GM12878 (cell line): Measurements from ENCODE around the gene ZSWIM6. TPM values are rescaled to one million over a fixed set of nuclear protein-coding genes. Genes with fewer than 3 reads are reported as not detected.

ENCODE experiments used
- ATAC-seq: fragments of 200-7000 bp; cut with Tn5 transposase; 3 replicates; pipeline ENCODE4 v1.9.1; 2020; ENCODE audit warnings: mild to moderate bottlenecking, moderate library complexity
- BruUV-seq: library from RNA; stranded (reverse); fragments of 400-500 nt; replicated peaks from 2 replicates; lab custom pipeline; 2021; lab: Mats Ljungman, UMichigan
- CTCF ChIA-PET: fragments of 300-600 bp; sonication (Branson Sonifier 250); formaldehyde crosslinking; extraction: SDS; loops from one replicate; lab custom pipeline; 2021; ENCODE audit warnings: inconsistent platforms; lab: Yijun Ruan, JAX
- POLR2A ChIA-PET: fragments of 350-600 bp; formaldehyde crosslinking; extraction: SDS; loops from one replicate; lab custom pipeline; 2021; ENCODE audit warnings: inconsistent platforms; lab: Charles Lee
- RAD21 ChIA-PET: fragments of 300-600 bp; sonication (Branson Sonifier 250); formaldehyde crosslinking; loops from one replicate; lab custom pipeline; 2023; ENCODE audit warnings: antibody characterized with exemption; ENCODE audit not compliant: unreplicated experiment; lab: Charles Lee
- SMC1A ChIA-PET: fragments of 300-600 bp; sonication (Branson Sonifier 250); formaldehyde crosslinking; loops from one replicate; lab custom pipeline; 2023; ENCODE audit not compliant: unreplicated experiment, uncharacterized antibody; lab: Charles Lee
- DNase-seq: peaks from one replicate; pipeline ENCODE4 v3.0.0-alpha.2; 2011; ENCODE audit warnings: low read depth, low spot score
- FAIRE-seq: peaks from 3 replicates; lab custom pipeline; 2011; peaks lifted over from hg19 to GRCh38; lab: Jason Lieb, UNC
- H2AFZ ChIP-seq: 2 replicates; pipeline ENCODE4 v1.6.0; 2011; ENCODE audit warnings: low read depth, low read length, control low read depth; ENCODE audit not compliant: control insufficient read depth
- H3K27ac ChIP-seq: 2 replicates; pipeline ENCODE4 v1.5.1; 2011; ENCODE audit warnings: control low read depth; ENCODE audit not compliant: control insufficient read depth, insufficient read depth
- H3K27me3 ChIP-seq, 2 experiments: replicated peaks in 1 of 2; 2 replicates each; pipeline versions ENCODE4 v1.6.0 to v1.6.1; 2011; ENCODE audit warnings: low read length in 1 of 2; ENCODE audit not compliant: control insufficient read depth in 2 of 2, insufficient read depth in 2 of 2
- H3K36me3 ChIP-seq, 2 experiments: 2 replicates each; pipeline ENCODE4 v1.5.1; 2011; ENCODE audit warnings: low read length in 1 of 2; ENCODE audit not compliant: control insufficient read depth in 2 of 2, insufficient read depth in 2 of 2
- H3K4me1 ChIP-seq: 2 replicates; pipeline ENCODE4 v1.6.1; 2011; ENCODE audit warnings: mild to moderate bottlenecking, low read length, moderate library complexity, mixed read lengths; ENCODE audit not compliant: control insufficient read depth, insufficient read depth
- H3K4me2 ChIP-seq: 2 replicates; pipeline ENCODE4 v1.6.0; 2011; ENCODE audit warnings: control low read depth; ENCODE audit not compliant: control insufficient read depth, insufficient read depth
- H3K4me3 ChIP-seq: fragments of 200-600 bp; sonication (generic); 2 replicates; pipeline ENCODE4 v1.5.1; 2016
- H3K79me2 ChIP-seq: 2 replicates; pipeline ENCODE4 v1.6.0; 2011; ENCODE audit warnings: low read length; ENCODE audit not compliant: control insufficient read depth, insufficient read depth
- H3K9ac ChIP-seq: 2 replicates; pipeline ENCODE4 v1.8.0; 2011; ENCODE audit warnings: low read length, control low read depth, mixed read lengths; ENCODE audit not compliant: control insufficient read depth, insufficient read depth
- H3K9me3 ChIP-seq: replicated peaks from 3 replicates; pipeline ENCODE4 v1.5.1; 2011; ENCODE audit warnings: mild to moderate bottlenecking, low read length; ENCODE audit not compliant: control insufficient read depth, insufficient read depth
- H4K20me1 ChIP-seq: 2 replicates; pipeline ENCODE4 v1.6.0; 2011; ENCODE audit not compliant: control insufficient read depth, insufficient read depth
- CEBPB ChIP-seq, 2 experiments: fragments of 150-350 bp in 1 of 2; IDR thresholded peaks; 2 replicates each; pipeline ENCODE4 v1.6.1; 2012 to 2014; ENCODE audit warnings: low read depth in 2 of 2, low read length in 2 of 2, borderline replicate concordance in 1 of 2, inconsistent platforms in 1 of 2
- EGR1 ChIP-seq, 2 experiments: IDR thresholded peaks; 1 replicate in 1 of 2; 2 replicates in 1 of 2; pipeline ENCODE4 v1.6.1; 2011 to 2012; ENCODE audit warnings: low read depth in 2 of 2, low read length in 2 of 2, borderline replicate concordance in 1 of 2, mild to moderate bottlenecking in 1 of 2, moderate library complexity in 1 of 2
- EP300 ChIP-seq, 2 experiments: fragments of 150-350 bp in 1 of 2; IDR thresholded peaks; 2 replicates each; pipeline ENCODE4 v1.6.1; 2011 to 2012; ENCODE audit warnings: low read depth in 2 of 2, low read length in 2 of 2, borderline replicate concordance in 1 of 2, improper control_type of control experiment in 1 of 2, inconsistent platforms in 1 of 2; ENCODE audit not compliant: control insufficient read depth in 1 of 2
- FOXK2 ChIP-seq: fragments of 450-650 bp; IDR thresholded peaks from 2 replicates; pipeline ENCODE4 v1.6.1; 2017; ENCODE audit warnings: mild to moderate bottlenecking, moderate library complexity
- HDAC6 ChIP-seq: fragments of 200-600 bp; sonication (generic); IDR thresholded peaks from one replicate; pipeline ENCODE4 v1.8.0; 2017; ENCODE audit warnings: antibody characterized with exemption; ENCODE audit not compliant: unreplicated experiment
- MAX ChIP-seq: IDR thresholded peaks from 2 replicates; pipeline ENCODE4 v1.6.1; 2012; ENCODE audit warnings: low read depth, low read length, improper control_type of control experiment
- MTA3 ChIP-seq: IDR thresholded peaks from 2 replicates; pipeline ENCODE4 v1.6.1; 2012; ENCODE audit warnings: low read length, inconsistent platforms, borderline replicate concordance
- NFIC ChIP-seq: IDR thresholded peaks from 2 replicates; pipeline ENCODE4 v1.6.1; 2012; ENCODE audit warnings: low read depth, mild to moderate bottlenecking, inconsistent platforms, low read length, moderate library complexity
- NFYA ChIP-seq: IDR thresholded peaks from 2 replicates; pipeline ENCODE4 v1.6.1; 2011; ENCODE audit warnings: low read depth, mild to moderate bottlenecking, low read length, improper control_type of control experiment, borderline replicate concordance
- NFYB ChIP-seq: IDR thresholded peaks from 2 replicates; pipeline ENCODE4 v1.6.1; 2011; ENCODE audit warnings: low read depth, mild to moderate bottlenecking, low read length, improper control_type of control experiment, moderate library complexity; ENCODE audit not compliant: insufficient read depth
- SMAD1 ChIP-seq: fragments of 450-650 bp; IDR thresholded peaks from 2 replicates; pipeline ENCODE4 v1.6.1; 2018; ENCODE audit warnings: mild to moderate bottlenecking, low read depth; ENCODE audit not compliant: partially characterized antibody
- SPI1 ChIP-seq: IDR thresholded peaks from 2 replicates; pipeline ENCODE4 v1.6.1; 2011; ENCODE audit warnings: low read depth, mild to moderate bottlenecking, low read length, moderate library complexity, borderline replicate concordance; ENCODE audit not compliant: insufficient read depth
- TARDBP ChIP-seq: IDR thresholded peaks from 2 replicates; pipeline ENCODE4 v1.6.1; 2016; ENCODE audit warnings: borderline replicate concordance
- WGBS: methylation state at CpG from one replicate; pipeline ENCODE4 v1.1.6; 2016; ENCODE audit warnings: low lambda C conversion rate; ENCODE audit not compliant: insufficient replicate concordance, insufficient coverage; ENCODE audit errors: missing lambda C conversion rate; 5-methylcytosine and 5-hydroxymethylcytosine counted together
- in situ Hi-C: fragments of 300-500 bp; cut with MboI; formaldehyde crosslinking; loops from 9 replicates; pipeline ENCODE4 v1.14.3; 2018; ENCODE audit warnings: mixed read lengths
- intact Hi-C: fragments of 100-400 bp; cut with micrococcal nuclease; formaldehyde crosslinking; loops from one replicate; pipeline ENCODE4 v1.14.2; 2022; ENCODE audit not compliant: unreplicated experiment
- polyA plus RNA-seq, 11 experiments: library from polyadenylated mRNA; depleted of rRNA in 4 of 11; unstranded in 6 of 11; stranded (reverse) in 5 of 11; fragments of >200 nt; fragmentation: Nextera tagmentation in 4 of 11; fragmentation: Illumina TruSeq in 1 of 11; extraction: Ambion mirVana in 4 of 11; extraction: Trizol in 1 of 11; gene quantifications; 1 replicate in 1 of 11; 2 replicates in 10 of 11; pipeline versions ENCODE4 v1.2.1 to v1.2.3, GENCODE V29; 2011 to 2016; ENCODE audit warnings: inconsistent platforms in 2 of 11, missing spikeins in 2 of 11, low read depth in 1 of 11
- total RNA-seq, 4 experiments: library from RNA; depleted of rRNA in 3 of 4; stranded (reverse); fragments of >200 nt in 3 of 4; fragmentation: Illumina TruSeq in 1 of 4; extraction: Trizol in 1 of 4; gene quantifications; 2 replicates each; pipeline versions ENCODE4 v1.2.1 to v1.2.3, GENCODE V29; 2013 to 2021
- TF ChIP-seq, protein P1 (sequence below): IDR thresholded peaks from 2 replicates; pipeline ENCODE4 v1.6.1; 2012; ENCODE audit warnings: low read depth, low read length, improper control_type of control experiment
- TF ChIP-seq, protein P2 (sequence below): fragments of 450-650 bp; IDR thresholded peaks from 2 replicates; pipeline ENCODE4 v1.6.1; 2017; ENCODE audit warnings: antibody characterized with exemption, mild to moderate bottlenecking, moderate library complexity

ZSWIM6 gene
- total and polyA plus RNA-seq, 10 of the 15 experiments (the other 5 are each of a cell fraction or from before 2014, with no cell fraction given) = 0.53 to 6.2 (median 3.4) TPM

DNA sequence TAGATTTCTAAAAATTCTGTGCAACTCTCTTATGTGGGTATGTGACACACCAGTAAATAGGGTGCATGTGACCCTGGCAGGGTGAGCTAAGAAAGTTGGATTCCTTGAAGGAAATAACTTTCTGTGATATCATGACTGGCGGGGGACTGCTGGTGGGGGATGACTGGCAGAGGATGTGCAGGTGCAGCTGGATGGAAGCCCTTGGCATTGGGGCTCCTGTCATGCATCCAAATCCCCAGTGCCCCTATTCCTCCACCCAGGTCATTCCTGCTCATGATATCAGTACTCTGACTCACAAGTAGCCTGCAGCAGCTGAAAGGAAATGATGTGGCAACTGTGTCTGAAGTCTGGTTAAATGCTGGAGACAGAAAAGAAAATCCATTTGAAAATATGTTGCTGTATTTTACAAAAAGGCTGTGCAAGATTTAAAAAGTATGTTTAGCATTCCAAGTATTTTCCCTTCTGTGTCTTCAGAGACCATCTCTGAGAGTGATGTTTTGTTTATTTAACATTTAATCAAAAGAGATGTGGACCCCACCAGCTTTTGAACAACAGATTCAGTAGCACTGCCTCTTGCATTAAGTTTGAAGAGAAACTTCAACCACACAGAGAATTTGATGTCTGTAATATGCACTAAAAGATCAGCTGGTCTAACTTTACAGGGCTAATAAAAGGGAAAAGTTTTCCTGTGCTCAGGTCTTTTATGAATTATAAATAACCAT is 17.9 kb upstream of the ZSWIM6 start:
- no peak for ATAC-seq
- POLR2A ChIA-PET = interaction anchor here (0.6 to 0.7 kb wide), 2 partner anchors 25 to 94 kb away, joined by 3 read pairs; no protein-coding TSS in a partner anchor
- CTCF ChIA-PET = interaction anchor here (1.1 kb wide), 1 partner anchor 150 kb away, joined by 4 read pairs; no protein-coding TSS in a partner anchor

More for the DNA sequence above, 17.9 kb upstream of the ZSWIM6 start:
- ChIA-PET SMC1A (interaction anchor here (0.6 to 1.2 kb wide), 2 partner anchors 10 kb away, joined by 3 to 4 read pairs; no protein-coding TSS in a partner anchor), RAD21 (interaction anchor here (1.0 kb wide), 1 partner anchor 137 kb away, joined by 3 read pairs; no protein-coding TSS in a partner anchor)
- FAIRE-seq = no peak
- intact Hi-C loops (no loop called here), in situ Hi-C loops (no loop called here)
- 0% methylated on average over 1 of the region's 1 CpG for WGBS
- Histone ChIP-seq H3K4me1 (peaks cover 6% of the 10 kb centered on the region), H3K36me3 (no peaks in the 10 kb centered on the region), H3K27ac (no peak overlapping the region), H3K4me3 (no peak overlapping the region), H3K4me2 (no peak overlapping the region), H3K79me2 (no peaks in the 10 kb centered on the region), H4K20me1 (no peaks in the 10 kb centered on the region), H2AFZ (no peak overlapping the region), H3K9me3 (no peaks in the 10 kb centered on the region; the same call in 1 of the 3 replicates), H3K9ac (no peak overlapping the region), H3K27me3 (0 out of 4 replicates have a peak, but pooled peaks cover 0 to 2% of the 10 kb centered on the region in 2 experiments)
- TF ChIP-seq NFIC (no peak), MTA3 (no peak), NFYB (no peak), CEBPB (IDR thresholded peaks at IDR 0.05; ENCODE audit: borderline replicate concordance in 1 of 2, low read depth in 2 of 2, low read length in 2 of 2) (no peak), NFYA (no peak), HDAC6 (no peak), FOXK2 (no peak), MAX (no peak), SMAD1 (no peak), EP300 (IDR thresholded peaks at IDR 0.05; ENCODE audit: borderline replicate concordance in 1 of 2, control insufficient read depth in 1 of 2, low read depth in 2 of 2, low read length in 2 of 2) (no peak), EGR1 (IDR thresholded peaks at IDR 0.05; ENCODE audit: borderline replicate concordance in 1 of 2, low read depth in 2 of 2, low read length in 2 of 2) (no peak), SPI1 (no peak), TARDBP (no peak)
- TF ChIP-seq, protein P1, sequence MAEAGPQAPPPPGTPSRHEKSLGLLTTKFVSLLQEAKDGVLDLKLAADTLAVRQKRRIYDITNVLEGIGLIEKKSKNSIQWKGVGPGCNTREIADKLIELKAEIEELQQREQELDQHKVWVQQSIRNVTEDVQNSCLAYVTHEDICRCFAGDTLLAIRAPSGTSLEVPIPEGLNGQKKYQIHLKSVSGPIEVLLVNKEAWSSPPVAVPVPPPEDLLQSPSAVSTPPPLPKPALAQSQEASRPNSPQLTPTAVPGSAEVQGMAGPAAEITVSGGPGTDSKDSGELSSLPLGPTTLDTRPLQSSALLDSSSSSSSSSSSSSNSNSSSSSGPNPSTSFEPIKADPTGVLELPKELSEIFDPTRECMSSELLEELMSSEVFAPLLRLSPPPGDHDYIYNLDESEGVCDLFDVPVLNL = no peak
- TF ChIP-seq, protein P2, sequence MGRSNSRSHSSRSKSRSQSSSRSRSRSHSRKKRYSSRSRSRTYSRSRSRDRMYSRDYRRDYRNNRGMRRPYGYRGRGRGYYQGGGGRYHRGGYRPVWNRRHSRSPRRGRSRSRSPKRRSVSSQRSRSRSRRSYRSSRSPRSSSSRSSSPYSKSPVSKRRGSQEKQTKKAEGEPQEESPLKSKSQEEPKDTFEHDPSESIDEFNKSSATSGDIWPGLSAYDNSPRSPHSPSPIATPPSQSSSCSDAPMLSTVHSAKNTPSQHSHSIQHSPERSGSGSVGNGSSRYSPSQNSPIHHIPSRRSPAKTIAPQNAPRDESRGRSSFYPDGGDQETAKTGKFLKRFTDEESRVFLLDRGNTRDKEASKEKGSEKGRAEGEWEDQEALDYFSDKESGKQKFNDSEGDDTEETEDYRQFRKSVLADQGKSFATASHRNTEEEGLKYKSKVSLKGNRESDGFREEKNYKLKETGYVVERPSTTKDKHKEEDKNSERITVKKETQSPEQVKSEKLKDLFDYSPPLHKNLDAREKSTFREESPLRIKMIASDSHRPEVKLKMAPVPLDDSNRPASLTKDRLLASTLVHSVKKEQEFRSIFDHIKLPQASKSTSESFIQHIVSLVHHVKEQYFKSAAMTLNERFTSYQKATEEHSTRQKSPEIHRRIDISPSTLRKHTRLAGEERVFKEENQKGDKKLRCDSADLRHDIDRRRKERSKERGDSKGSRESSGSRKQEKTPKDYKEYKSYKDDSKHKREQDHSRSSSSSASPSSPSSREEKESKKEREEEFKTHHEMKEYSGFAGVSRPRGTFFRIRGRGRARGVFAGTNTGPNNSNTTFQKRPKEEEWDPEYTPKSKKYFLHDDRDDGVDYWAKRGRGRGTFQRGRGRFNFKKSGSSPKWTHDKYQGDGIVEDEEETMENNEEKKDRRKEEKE = no peak
- BruUV-seq = no TSS peak
- DNase-seq = no peak
